IMR-90 (cell line): Measurements from ENCODE around the gene YEATS4.

Source experiments
- BHLHE40 ChIP-seq: fragments of 150-350 bp; IDR thresholded peaks from 2 replicates; pipeline ENCODE4 v1.6.1; 2016; ENCODE audit warnings: mild to moderate bottlenecking, low read depth, low read length
- CEBPB ChIP-seq: IDR thresholded peaks from 2 replicates; pipeline ENCODE4 v1.6.1; 2012; ENCODE audit warnings: low read depth, low read length, improper control_type of control experiment
- CHD1 ChIP-seq: IDR thresholded peaks from 2 replicates; pipeline ENCODE4 v1.6.1; 2012; ENCODE audit warnings: low read depth, low read length, improper control_type of control experiment
- CTCF ChIP-seq: conservative IDR thresholded peaks from 2 replicates; pipeline ENCODE4 v1.5.1; 2012; ENCODE audit warnings: mild to moderate bottlenecking, low read depth, low read length, improper control_type of control experiment
- MAFK ChIP-seq: IDR thresholded peaks from 2 replicates; pipeline ENCODE4 v1.6.1; 2012; ENCODE audit warnings: low read depth, low read length, improper control_type of control experiment
- MAZ ChIP-seq: IDR thresholded peaks from 2 replicates; pipeline ENCODE4 v1.6.1; 2012; ENCODE audit warnings: low read depth, mild to moderate bottlenecking, low read length, improper control_type of control experiment, moderate library complexity, borderline replicate concordance
- MXI1 ChIP-seq: IDR thresholded peaks from 2 replicates; pipeline ENCODE4 v1.6.1; 2012; ENCODE audit warnings: low read depth, mild to moderate bottlenecking, low read length, moderate library complexity, borderline replicate concordance
- POLR2A ChIP-seq: IDR thresholded peaks from 2 replicates; pipeline ENCODE4 v1.6.1; 2012; ENCODE audit warnings: mild to moderate bottlenecking, low read depth, low read length
- RAD21 ChIP-seq: IDR thresholded peaks from 2 replicates; pipeline ENCODE4 v1.6.1; 2012; ENCODE audit warnings: low read length, improper control_type of control experiment
- RCOR1 ChIP-seq: IDR thresholded peaks from 2 replicates; pipeline ENCODE4 v1.6.1; 2012; ENCODE audit warnings: mild to moderate bottlenecking, low read length, improper control_type of control experiment; ENCODE audit not compliant: insufficient replicate concordance
- RFX5 ChIP-seq: IDR thresholded peaks from 2 replicates; pipeline ENCODE4 v1.8.0; 2012; ENCODE audit warnings: low read depth, mild to moderate bottlenecking, low read length, moderate library complexity
- SMC3 ChIP-seq: fragments of 150-350 bp; IDR thresholded peaks from 2 replicates; pipeline ENCODE4 v1.6.1; 2016; ENCODE audit warnings: low read depth, mild to moderate bottlenecking, antibody characterized with exemption, low read length, moderate library complexity
- TF ChIP-seq, protein P1 (sequence below): fragments of 150-350 bp; IDR thresholded peaks from 2 replicates; pipeline ENCODE4 v1.6.1; 2017; ENCODE audit warnings: mild to moderate bottlenecking, antibody characterized with exemption, low read length, low read depth

- TF ChIP-seq CTCF = no peak
- no peak for TF ChIP-seq RAD21
- no peak for TF ChIP-seq CEBPB
- no peak for TF ChIP-seq POLR2A
- TF ChIP-seq, protein P1, sequence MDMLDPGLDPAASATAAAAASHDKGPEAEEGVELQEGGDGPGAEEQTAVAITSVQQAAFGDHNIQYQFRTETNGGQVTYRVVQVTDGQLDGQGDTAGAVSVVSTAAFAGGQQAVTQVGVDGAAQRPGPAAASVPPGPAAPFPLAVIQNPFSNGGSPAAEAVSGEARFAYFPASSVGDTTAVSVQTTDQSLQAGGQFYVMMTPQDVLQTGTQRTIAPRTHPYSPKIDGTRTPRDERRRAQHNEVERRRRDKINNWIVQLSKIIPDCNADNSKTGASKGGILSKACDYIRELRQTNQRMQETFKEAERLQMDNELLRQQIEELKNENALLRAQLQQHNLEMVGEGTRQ = no peak
- no peak for TF ChIP-seq RCOR1
- TF ChIP-seq SMC3 = no peak
- TF ChIP-seq MAZ = no peak
- TF ChIP-seq CHD1 = no peak
- TF ChIP-seq RFX5 = no peak
- no peak for TF ChIP-seq MAFK
- TF ChIP-seq BHLHE40 = no peak
- TF ChIP-seq MXI1 = no peak
These were observed 16.2 kb upstream of the YEATS4 start for GRCh38 chr12:69343357-69343756.
